HCT116 (cell line): ENCODE results near the gene YOD1. TPM values are rescaled to one million over a fixed set of nuclear protein-coding genes. Genes with fewer than 3 reads are reported as not detected.
A peak's percentile ranks its signal among the peaks of the same experiment; 100 is the strongest.

Experiments used
- ATAC-seq: fragments of 200-7000 bp; cut with Tn5 transposase; 2 replicates; pipeline ENCODE4 v1.9.1; 2020; ENCODE audit warnings: mild to moderate bottlenecking, moderate library complexity
- Bru-seq: library from RNA; stranded (reverse); fragments of 400-500 nt; gene quantifications from one replicate; lab custom pipeline; 2021; lab: Mats Ljungman, UMichigan
- BruChase-seq, 2 experiments: library from RNA; stranded (reverse); fragments of 400-500 nt; gene quantifications; one replicate each; lab custom pipeline; 2021; lab: Mats Ljungman, UMichigan
- BruUV-seq: library from RNA; stranded (reverse); fragments of 400-500 nt; replicated peaks from 2 replicates; lab custom pipeline; 2021; lab: Mats Ljungman, UMichigan
- CTCF ChIA-PET: fragments of 300-600 bp; sonication (Branson Sonifier 250); formaldehyde crosslinking; loops from one replicate; lab custom pipeline; 2021; ENCODE audit warnings: antibody characterized with exemption; lab: Charles Lee
- POLR2A ChIA-PET: fragments of 300-600, 350-600 bp; sonication (Branson Sonifier 250); formaldehyde crosslinking; loops from one replicate; lab custom pipeline; 2021; ENCODE audit warnings: antibody characterized with exemption; lab: Charles Lee
- RAD21 ChIA-PET, 2 experiments: fragments of 300-600 bp; sonication (Branson Sonifier 250); formaldehyde crosslinking; loops; one replicate each; lab custom pipeline; 2023; ENCODE audit warnings: low total read pairs in 2 of 2; ENCODE audit not compliant: uncharacterized antibody in 2 of 2, unreplicated experiment in 2 of 2, low non-redundant PET in 1 of 2; lab: Charles Lee
- DNase-seq: peaks from one replicate; pipeline ENCODE4 v3.0.0-alpha.2; 2010; ENCODE audit warnings: low read depth, low spot score
- H2AFZ ChIP-seq: fragments of 200-600 bp; shearing (Covaris generic), sonication (generic); 2 replicates; pipeline ENCODE4 v1.6.1; 2017; ENCODE audit warnings: low read depth, mixed run types, mixed read lengths, antibody characterized with exemption, low read length; ENCODE audit not compliant: poor library complexity, severe bottlenecking
- H3K27ac ChIP-seq: 2 replicates; pipeline ENCODE4 v1.5.1; 2012; ENCODE audit warnings: low read depth, low read length
- H3K27me3 ChIP-seq: fragments of 200-600 bp; sonication (generic); 2 replicates; pipeline ENCODE4 v1.6.1; 2016; ENCODE audit warnings: mixed run types, low read length, mixed read lengths; ENCODE audit not compliant: insufficient read depth
- H3K36me3 ChIP-seq, 2 experiments: fragments of 200-500 bp in 1 of 2; fragments of 200-600 bp in 1 of 2; sonication (Bioruptor generic) in 1 of 2; sonication (generic) in 1 of 2; 2 replicates each; pipeline versions ENCODE4 v1.5.1 to v1.6.1; 2014 to 2016; ENCODE audit warnings: low read length in 2 of 2, inconsistent platforms in 1 of 2, mixed read lengths in 1 of 2, mixed run types in 1 of 2; ENCODE audit not compliant: insufficient read depth in 2 of 2, control insufficient read depth in 1 of 2
- H3K4me1 ChIP-seq, 2 experiments: fragments of 200-600 bp in 1 of 2; sonication (generic) in 1 of 2; 2 replicates each; pipeline versions ENCODE4 v1.5.1 to v1.6.1; 2012 to 2017; ENCODE audit warnings: low read length in 2 of 2, inconsistent platforms in 1 of 2, mild to moderate bottlenecking in 1 of 2, mixed read lengths in 1 of 2, mixed run types in 1 of 2, moderate library complexity in 1 of 2; ENCODE audit not compliant: insufficient read depth in 2 of 2, control insufficient read depth in 1 of 2
- H3K4me2 ChIP-seq: fragments of 200-600 bp; sonication (generic); 2 replicates; pipeline ENCODE4 v1.6.1; 2017; ENCODE audit warnings: mixed run types, low read length, mixed read lengths
- H3K4me3 ChIP-seq, 2 experiments: fragments of 200-600 bp in 1 of 2; sonication (generic) in 1 of 2; replicated peaks in 1 of 2; 2 replicates each; pipeline ENCODE4 v1.5.1; 2011 to 2016; ENCODE audit warnings: low read length in 2 of 2, control low read depth in 1 of 2, low read depth in 1 of 2, mild to moderate bottlenecking in 1 of 2, mixed read lengths in 1 of 2, mixed run types in 1 of 2
- H3K79me2 ChIP-seq: fragments of 200-600 bp; sonication (generic); 2 replicates; pipeline ENCODE4 v1.6.1; 2017; ENCODE audit warnings: mild to moderate bottlenecking, mixed run types, low read length, moderate library complexity, mixed read lengths; ENCODE audit not compliant: insufficient read depth
- H3K9ac ChIP-seq: fragments of 200-600 bp; sonication (generic); 2 replicates; pipeline ENCODE4 v1.6.1; 2016; ENCODE audit warnings: low read length, mixed read lengths
- H3K9me2 ChIP-seq: fragments of 200-600 bp; sonication (generic), shearing (Covaris generic); 2 replicates; pipeline ENCODE4 v1.6.1; 2017; ENCODE audit warnings: mixed run types, mild to moderate bottlenecking, moderate library complexity; ENCODE audit not compliant: insufficient read depth
- H3K9me3 ChIP-seq, 2 experiments: fragments of 200-500 bp in 1 of 2; fragments of 200-600 bp in 1 of 2; sonication (Bioruptor generic) in 1 of 2; sonication (generic) in 1 of 2; 2 replicates each; pipeline ENCODE4 v1.6.1; 2014 to 2017; ENCODE audit warnings: low read length in 2 of 2, mixed read lengths in 2 of 2, inconsistent platforms in 1 of 2, low read depth in 1 of 2, mild to moderate bottlenecking in 1 of 2, mixed run types in 1 of 2, moderate library complexity in 1 of 2; ENCODE audit not compliant: control insufficient read depth in 1 of 2, insufficient read depth in 1 of 2
- H4K20me1 ChIP-seq: fragments of 200-600 bp; sonication (generic), shearing (Covaris generic); 2 replicates; pipeline ENCODE4 v1.6.1; 2017; ENCODE audit warnings: mixed run types, mild to moderate bottlenecking, moderate library complexity; ENCODE audit not compliant: insufficient read depth
- CEBPB ChIP-seq: IDR thresholded peaks from 2 replicates; pipeline ENCODE4 v1.6.1; 2012; ENCODE audit warnings: low read depth
- EGR1 ChIP-seq: IDR thresholded peaks from 2 replicates; pipeline ENCODE4 v1.6.1; 2012; ENCODE audit warnings: low read depth
- FOSL1 ChIP-seq: IDR thresholded peaks from 2 replicates; pipeline ENCODE4 v1.6.1; 2012; ENCODE audit warnings: low read depth
- POLR2A ChIP-seq: IDR thresholded peaks from 2 replicates; pipeline ENCODE4 v1.7.0; 2011; ENCODE audit warnings: borderline replicate concordance; ENCODE audit not compliant: insufficient read depth, insufficient read length; ENCODE audit errors: extremely low read depth
- SIN3A ChIP-seq: IDR thresholded peaks from 2 replicates; pipeline ENCODE4 v1.6.1; 2012; ENCODE audit warnings: low read depth
- intact Hi-C: fragments of 100-400 bp; cut with micrococcal nuclease; formaldehyde crosslinking; loops from 2 replicates; pipeline ENCODE4 v1.10.0; 2022
- long read RNA-seq: library from polyadenylated mRNA; unstranded; transcript quantifications from one replicate; pipeline ENCODE4 v2.0.0, GENCODE V29; 2021; ENCODE audit not compliant: unreplicated experiment
- polyA plus RNA-seq: library from polyadenylated mRNA; unstranded; fragments of >200 nt; gene quantifications from 2 replicates; pipeline ENCODE4 v1.2.1, GENCODE V29; 2012; ENCODE audit warnings: missing spikeins
- total RNA-seq: library from RNA; stranded (reverse); gene quantifications from one replicate; pipeline ENCODE4 v1.2.1, GENCODE V29; 2021; ENCODE audit not compliant: unreplicated experiment
- TF ChIP-seq, protein P1 (sequence below): IDR thresholded peaks from 2 replicates; pipeline ENCODE4 v1.6.1; 2012
- TF ChIP-seq, protein P2 (sequence below), 3 experiments: fragments of 200-600 bp in 1 of 3; sonication (generic) in 1 of 3; IDR thresholded peaks in 2 of 3; conservative IDR thresholded peaks in 1 of 3; 2 replicates each; pipeline ENCODE4 v1.5.1; 2012 to 2017; ENCODE audit warnings: low read depth in 2 of 3, low read length in 2 of 3, antibody characterized with exemption in 1 of 3, borderline replicate concordance in 1 of 3, control low read depth in 1 of 3, mild to moderate bottlenecking in 1 of 3, mixed read lengths in 1 of 3, mixed run types in 1 of 3, moderate library complexity in 1 of 3; ENCODE audit not compliant: insufficient read depth in 1 of 3

YOD1 gene
- total RNA-seq (13.6 TPM), Bru-seq, nascent RNA (percentile 97 among the genes with signal in this experiment), BruChase-seq, experiment 1, labeled RNA remaining after a 6-hour chase (percentile 91 among the genes with signal in this experiment), BruChase-seq, experiment 2, labeled RNA remaining after a 2-hour chase (percentile 97 among the genes with signal in this experiment)
- polyA plus RNA-seq, result 5.1 and 6.2 TPM in 2 replicates
- long read RNA-seq, full-length matches to known transcripts, result 17 of 24 reads
- long read RNA-seq, partial matches to known transcripts, result 0 of 24 reads
- long read RNA-seq, other reads (novel, unspliced or antisense), result 7 of 24 reads

DNA sequence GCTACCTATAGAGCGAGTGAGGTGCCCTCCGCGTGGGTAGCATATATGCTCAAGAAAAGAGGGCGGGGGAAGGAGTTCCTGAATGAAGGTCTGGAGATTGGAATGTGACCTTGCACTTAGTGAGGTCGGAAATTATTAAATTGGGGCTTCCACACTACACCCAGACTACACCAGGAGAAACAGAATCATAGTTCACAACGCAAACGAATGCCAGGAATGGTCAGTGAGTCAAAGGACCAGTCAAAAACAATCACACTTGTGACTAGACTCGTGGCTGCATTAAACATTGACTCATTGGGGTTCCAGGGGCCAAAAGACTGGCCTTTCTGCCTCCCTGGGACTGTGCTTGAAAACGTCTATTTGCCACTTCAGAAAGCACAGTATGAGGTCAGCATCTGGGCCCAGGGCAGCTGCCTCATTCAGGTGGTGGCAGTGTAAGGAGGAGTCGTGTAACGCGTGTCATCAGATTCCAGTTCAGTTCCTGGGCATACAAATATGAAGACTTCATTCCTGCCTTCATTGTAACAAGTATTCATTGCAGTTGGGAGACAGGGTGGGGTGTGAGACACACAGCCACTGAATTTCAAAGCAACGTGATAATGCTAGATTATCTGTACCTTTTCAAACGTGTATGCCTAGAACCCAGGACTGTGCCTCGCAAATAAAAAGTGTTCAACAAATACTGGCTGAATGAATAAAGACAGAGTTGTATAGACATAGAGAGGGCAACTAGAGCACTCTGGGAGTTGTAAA is at the start of gene YOD1:
YOD1 (minus strand) TSS at position 18 of the 753 bp plus-strand sequence. CDS start 178 bp downstream, outside the sequence.
- CTCF ChIA-PET, result interaction anchor here (1.2 kb wide), 1 partner anchor 33 kb away, joined by 3 read pairs; no protein-coding TSS in a partner anchor
- peaks cover 11 to 29% of the 10 kb centered on the region in 2 experiments for H3K4me1 ChIP-seq
- H3K9me3 ChIP-seq, result no peaks in the 10 kb centered on the region
- RAD21 ChIA-PET, result no interaction called here
- no peak for DNase-seq
- no TSS peak for BruUV-seq
- peak within 1 kb of the TSS; percentile 88 to 90 for H3K4me3 ChIP-seq
- peak within 1 kb of the TSS; percentile 67 for H2AFZ ChIP-seq
- H3K27ac ChIP-seq, result peak within 1 kb of the TSS; percentile 85
- TF ChIP-seq, protein P1, sequence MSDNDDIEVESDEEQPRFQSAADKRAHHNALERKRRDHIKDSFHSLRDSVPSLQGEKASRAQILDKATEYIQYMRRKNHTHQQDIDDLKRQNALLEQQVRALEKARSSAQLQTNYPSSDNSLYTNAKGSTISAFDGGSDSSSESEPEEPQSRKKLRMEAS, result peak; percentile 60
- TF ChIP-seq SIN3A (0 out of 2 replicates have a peak, but pooled peaks have one; percentile 7), POLR2A (no peak), EGR1 (0 out of 2 replicates have a peak, but pooled peaks have one; percentile 2), FOSL1 (0 out of 2 replicates have a peak, but pooled peaks have one; percentile 6), CEBPB (no peak)
- H3K9ac ChIP-seq, result peak within 1 kb of the TSS; percentile 96
- H4K20me1 ChIP-seq, result peaks cover 8% of the 10 kb centered on the region; the same call in 1 of the 2 replicates
- peaks cover 44% of the 10 kb centered on the region for H3K79me2 ChIP-seq
- ATAC-seq, result peak; percentile 0; the same call in 1 of the 2 replicates
- H3K4me2 ChIP-seq, result peak within 1 kb of the TSS; percentile 73
- H3K9me2 ChIP-seq, result no peaks in the 10 kb centered on the region
- H3K36me3 ChIP-seq, result peaks cover 14 to 29% of the 10 kb centered on the region in 2 experiments
- H3K27me3 ChIP-seq, result no peaks in the 10 kb centered on the region
- intact Hi-C loops, result loop anchor here (2.0 kb wide), 1 partner anchor 47 kb away; no protein-coding TSS in a partner anchor
- POLR2A ChIA-PET, result interaction anchor here (1.0 kb wide), 1 partner anchor 19 kb away, joined by 3 read pairs; the partner anchor contains the start of gene C1orf116

DNA sequence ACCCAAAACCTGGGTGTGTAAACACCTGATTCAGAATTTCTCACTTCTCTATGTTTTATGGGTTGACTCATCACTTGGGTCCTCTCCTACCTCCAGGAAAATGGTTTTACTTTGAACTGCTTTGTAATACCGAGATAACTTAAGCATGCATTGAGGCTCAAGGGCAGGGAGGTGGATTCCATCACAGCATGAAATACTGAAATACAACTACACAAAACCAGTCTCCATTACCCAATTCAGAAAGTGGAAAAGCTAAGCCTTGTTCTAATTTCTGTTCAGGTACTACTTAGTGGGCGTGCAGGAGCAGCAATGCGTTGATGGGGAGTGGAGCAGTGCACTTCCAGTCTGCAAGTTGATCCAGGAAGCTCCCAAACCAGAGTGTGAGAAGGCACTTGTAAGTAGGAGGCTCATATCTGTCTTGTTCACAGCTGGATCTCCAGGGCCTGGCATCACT is 46.9 kb upstream of the YOD1 start:
- TF ChIP-seq SIN3A, result no peak
- TF ChIP-seq, protein P2, sequence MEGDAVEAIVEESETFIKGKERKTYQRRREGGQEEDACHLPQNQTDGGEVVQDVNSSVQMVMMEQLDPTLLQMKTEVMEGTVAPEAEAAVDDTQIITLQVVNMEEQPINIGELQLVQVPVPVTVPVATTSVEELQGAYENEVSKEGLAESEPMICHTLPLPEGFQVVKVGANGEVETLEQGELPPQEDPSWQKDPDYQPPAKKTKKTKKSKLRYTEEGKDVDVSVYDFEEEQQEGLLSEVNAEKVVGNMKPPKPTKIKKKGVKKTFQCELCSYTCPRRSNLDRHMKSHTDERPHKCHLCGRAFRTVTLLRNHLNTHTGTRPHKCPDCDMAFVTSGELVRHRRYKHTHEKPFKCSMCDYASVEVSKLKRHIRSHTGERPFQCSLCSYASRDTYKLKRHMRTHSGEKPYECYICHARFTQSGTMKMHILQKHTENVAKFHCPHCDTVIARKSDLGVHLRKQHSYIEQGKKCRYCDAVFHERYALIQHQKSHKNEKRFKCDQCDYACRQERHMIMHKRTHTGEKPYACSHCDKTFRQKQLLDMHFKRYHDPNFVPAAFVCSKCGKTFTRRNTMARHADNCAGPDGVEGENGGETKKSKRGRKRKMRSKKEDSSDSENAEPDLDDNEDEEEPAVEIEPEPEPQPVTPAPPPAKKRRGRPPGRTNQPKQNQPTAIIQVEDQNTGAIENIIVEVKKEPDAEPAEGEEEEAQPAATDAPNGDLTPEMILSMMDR (IDR thresholded peaks at IDR 0.05 in 2 of 3, conservative IDR thresholded peaks at IDR 0.05 in 1 of 3; ENCODE audit: borderline replicate concordance in 1 of 3, insufficient read depth in 1 of 3, low read depth in 2 of 3, low read length in 2 of 3), result no peak
- TF ChIP-seq POLR2A, result no peak

More for the DNA sequence above, 46.9 kb upstream of the YOD1 start:
- no peaks in the 10 kb centered on the region; a peak in 1 of 4 replicates for H3K9me3 ChIP-seq
- no peak overlapping the region for H3K4me3 ChIP-seq
- no peak for DNase-seq
- RAD21 ChIA-PET, result no interaction called here
- H3K9me2 ChIP-seq, result no peaks in the 10 kb centered on the region
- no peaks in the 10 kb centered on the region for H3K4me1 ChIP-seq
- no peak overlapping the region for H2AFZ ChIP-seq
- intact Hi-C loops, result no loop called here
- no peak for ATAC-seq
- no TSS peak for BruUV-seq
- no peak overlapping the region for H3K9ac ChIP-seq
- H3K4me2 ChIP-seq, result no peak overlapping the region
- no peaks in the 10 kb centered on the region for H3K27me3 ChIP-seq
- CTCF ChIA-PET, result no interaction called here
- POLR2A ChIA-PET, result no interaction called here
- no peaks in the 10 kb centered on the region for H3K79me2 ChIP-seq
- no peaks in the 10 kb centered on the region for H4K20me1 ChIP-seq
- no peak overlapping the region for H3K27ac ChIP-seq
- H3K36me3 ChIP-seq, result no peaks in the 10 kb centered on the region
